H1 (cell line): ENCODE results near the gene CDKN2B. TPM values are rescaled to one million over a fixed set of nuclear protein-coding genes. Genes with fewer than 3 reads are reported as not detected.
A peak's percentile ranks its signal among the peaks of the same experiment; 100 is the strongest.

Experiments
- CTCF ChIA-PET: fragments of 300-600 bp; sonication (Branson Sonifier 250); formaldehyde crosslinking; loops from one replicate; lab custom pipeline; 2021; ENCODE audit not compliant: partially characterized antibody; lab: Charles Lee
- POLR2A ChIA-PET: fragments of 300-600 bp; sonication (Branson Sonifier 250); formaldehyde crosslinking; loops from one replicate; lab custom pipeline; 2021; ENCODE audit warnings: inconsistent platforms; ENCODE audit not compliant: partially characterized antibody; lab: Charles Lee
- DNase-seq, 2 experiments: peaks; one replicate each; pipeline versions ENCODE4 v3.0.0 to v3.0.0-alpha.2; 2010 to 2022; ENCODE audit warnings: low spot score in 2 of 2, low read depth in 1 of 2, mixed read lengths in 1 of 2
- FAIRE-seq: peaks from 2 replicates; lab custom pipeline; 2011; peaks lifted over from hg19 to GRCh38; lab: Jason Lieb, UNC
- H2AFZ ChIP-seq: 2 replicates; pipeline ENCODE4 v1.8.1; 2012; ENCODE audit warnings: low read length, inconsistent platforms
- H2AK5ac ChIP-seq: 2 replicates; pipeline ENCODE4 v1.6.1; 2013; ENCODE audit warnings: low read depth, low read length
- H2BK120ac ChIP-seq: replicated peaks from 2 replicates; pipeline ENCODE3; 2013; ENCODE audit warnings: low read depth, low read length, inconsistent platforms
- H2BK12ac ChIP-seq: 2 replicates; pipeline ENCODE4 v1.6.1; 2013; ENCODE audit warnings: low read depth, low read length
- H2BK15ac ChIP-seq: 2 replicates; pipeline ENCODE4 v1.6.1; 2013; ENCODE audit warnings: low read length
- H2BK20ac ChIP-seq: 2 replicates; pipeline ENCODE4 v1.6.1; 2013; ENCODE audit warnings: low read length
- H2BK5ac ChIP-seq: 2 replicates; pipeline ENCODE4 v1.6.1; 2013; ENCODE audit warnings: low read depth, low read length
- H3K14ac ChIP-seq: 2 replicates; pipeline ENCODE4 v1.6.1; 2013; ENCODE audit warnings: inconsistent platforms; ENCODE audit not compliant: insufficient read length
- H3K18ac ChIP-seq: 2 replicates; pipeline ENCODE4 v1.6.1; 2013; ENCODE audit warnings: low read length; ENCODE audit errors: extremely low read depth
- H3K23ac ChIP-seq: 2 replicates; pipeline ENCODE4 v1.6.1; 2013; ENCODE audit warnings: inconsistent platforms; ENCODE audit not compliant: insufficient read length
- H3K23me2 ChIP-seq: 2 replicates; pipeline ENCODE4 v1.6.1; 2013; ENCODE audit warnings: low read depth, low read length
- H3K27ac ChIP-seq: 2 replicates; pipeline ENCODE4 v1.6.1; 2011; ENCODE audit warnings: low read depth, low read length, inconsistent platforms
- H3K27me3 ChIP-seq, 4 experiments: replicated peaks in 1 of 4; 1 replicate in 1 of 4; 2 replicates in 3 of 4; pipeline versions ENCODE4 v1.6.1 to v1.8.1; 2011 to 2013; ENCODE audit warnings: low read length in 3 of 4, mild to moderate bottlenecking in 3 of 4, inconsistent platforms in 2 of 4, mixed read lengths in 2 of 4, moderate library complexity in 1 of 4; ENCODE audit not compliant: control insufficient read depth in 3 of 4, insufficient read depth in 3 of 4; ENCODE audit errors: extremely low read depth in 1 of 4
- H3K36me3 ChIP-seq, 4 experiments: 2 replicates each; pipeline versions ENCODE4 v1.6.1 to v1.8.1; 2011 to 2013; ENCODE audit warnings: mild to moderate bottlenecking in 4 of 4, low read length in 3 of 4, moderate library complexity in 2 of 4, control low read depth in 1 of 4, inconsistent platforms in 1 of 4; ENCODE audit not compliant: insufficient read depth in 4 of 4, control insufficient read depth in 2 of 4
- H3K4ac ChIP-seq: replicated peaks from 2 replicates; pipeline ENCODE3; 2013; ENCODE audit warnings: low read length, low read depth, mixed read lengths, inconsistent platforms; ENCODE audit not compliant: insufficient read length
- H3K4me1 ChIP-seq, 4 experiments: replicated peaks in 1 of 4; 1 replicate in 1 of 4; 2 replicates in 3 of 4; pipeline versions ENCODE4 v1.6.1 to v1.8.1; 2011 to 2013; ENCODE audit warnings: low read length in 3 of 4, inconsistent platforms in 2 of 4, mixed read lengths in 1 of 4; ENCODE audit not compliant: insufficient read depth in 4 of 4, control insufficient read depth in 3 of 4
- H3K4me2 ChIP-seq, 2 experiments: 2 replicates each; pipeline versions ENCODE4 v1.6.1 to v1.8.1; 2011 to 2013; ENCODE audit warnings: low read depth in 2 of 2, low read length in 2 of 2, control low read depth in 1 of 2, inconsistent platforms in 1 of 2, mild to moderate bottlenecking in 1 of 2; ENCODE audit not compliant: insufficient read depth in 1 of 2
- H3K4me3 ChIP-seq, 4 experiments: fragments of 200-600, 300-600 bp in 1 of 4; sonication (generic), shearing (Covaris generic), sonication (Bioruptor Twin) in 1 of 4; 2 replicates each; pipeline versions ENCODE4 v1.5.1 to v1.8.1; 2011 to 2016; ENCODE audit warnings: low read length in 4 of 4, low read depth in 3 of 4, control low read depth in 2 of 4, inconsistent platforms in 2 of 4, mild to moderate bottlenecking in 2 of 4, mixed read lengths in 1 of 4, moderate library complexity in 1 of 4; ENCODE audit not compliant: insufficient read depth in 2 of 4; ENCODE audit errors: extremely low read depth in 1 of 4
- H3K56ac ChIP-seq: replicated peaks from 2 replicates; pipeline ENCODE3; 2013; ENCODE audit warnings: low read depth, mild to moderate bottlenecking, mixed read lengths, low read length, inconsistent platforms; ENCODE audit not compliant: insufficient read length
- H3K79me1 ChIP-seq: 2 replicates; pipeline ENCODE4 v1.6.1; 2013; ENCODE audit warnings: low read depth, low read length, control low read depth
- H3K79me2 ChIP-seq, 2 experiments: 2 replicates each; pipeline versions ENCODE4 v1.6.1 to v1.8.1; 2012 to 2013; ENCODE audit warnings: low read length in 2 of 2, mild to moderate bottlenecking in 2 of 2, inconsistent platforms in 1 of 2; ENCODE audit not compliant: insufficient read depth in 2 of 2, control insufficient read depth in 1 of 2
- H3K9ac ChIP-seq, 4 experiments: replicated peaks in 1 of 4; 1 replicate in 1 of 4; 2 replicates in 3 of 4; pipeline versions ENCODE4 v1.6.1 to v1.8.1; 2011 to 2013; ENCODE audit warnings: low read depth in 3 of 4, low read length in 3 of 4, control low read depth in 2 of 4, mild to moderate bottlenecking in 2 of 4, moderate library complexity in 2 of 4, inconsistent platforms in 1 of 4; ENCODE audit errors: extremely low read depth in 1 of 4
- H3K9me3 ChIP-seq, 2 experiments: 2 replicates each; pipeline versions ENCODE4 v1.6.1 to v1.8.1; 2012 to 2013; ENCODE audit warnings: mild to moderate bottlenecking in 2 of 2, moderate library complexity in 2 of 2, control low read depth in 1 of 2, inconsistent platforms in 1 of 2, low read depth in 1 of 2, low read length in 1 of 2, mixed read lengths in 1 of 2; ENCODE audit not compliant: insufficient read depth in 2 of 2
- H4K20me1 ChIP-seq, 2 experiments: replicated peaks in 1 of 2; 2 replicates each; pipeline versions ENCODE3 to v1.8.1; 2011 to 2013; ENCODE audit warnings: inconsistent platforms in 2 of 2, low read length in 2 of 2, mild to moderate bottlenecking in 1 of 2; ENCODE audit not compliant: insufficient read depth in 2 of 2, control insufficient read depth in 1 of 2
- H4K5ac ChIP-seq: 2 replicates; pipeline ENCODE4 v1.6.1; 2013; ENCODE audit warnings: low read length, low read depth, mixed read lengths, inconsistent platforms; ENCODE audit not compliant: insufficient read length
- H4K8ac ChIP-seq: 2 replicates; pipeline ENCODE4 v1.8.0; 2013; ENCODE audit warnings: mild to moderate bottlenecking, moderate library complexity, low read length, inconsistent platforms; ENCODE audit not compliant: insufficient read depth; ENCODE audit errors: extremely low read depth
- H4K91ac ChIP-seq: replicated peaks from 2 replicates; pipeline ENCODE3; 2013; ENCODE audit warnings: low read length, mixed read lengths, inconsistent platforms; ENCODE audit not compliant: insufficient read length
- BRCA1 ChIP-seq: IDR thresholded peaks from 2 replicates; pipeline ENCODE4 v1.6.1; 2012; ENCODE audit warnings: low read depth, low read length, improper control_type of control experiment
- HDAC2 ChIP-seq, 2 experiments: fragments of 300-600 bp in 1 of 2; sonication (generic) in 1 of 2; IDR thresholded peaks; 2 replicates each; pipeline ENCODE4 v1.6.1; 2011 to 2012; ENCODE audit warnings: low read depth in 2 of 2, low read length in 2 of 2, mild to moderate bottlenecking in 2 of 2, moderate library complexity in 2 of 2, borderline replicate concordance in 1 of 2, inconsistent platforms in 1 of 2
- POU5F1 ChIP-seq: IDR thresholded peaks from 2 replicates; pipeline ENCODE4 v1.6.1; 2011; ENCODE audit warnings: low read depth, mild to moderate bottlenecking, low read length, moderate library complexity
- RAD21 ChIP-seq, 2 experiments: IDR thresholded peaks in 1 of 2; conservative IDR thresholded peaks in 1 of 2; 2 replicates each; pipeline ENCODE4 v1.6.1; 2011; ENCODE audit warnings: low read depth in 2 of 2, low read length in 2 of 2, improper control_type of control experiment in 1 of 2, inconsistent platforms in 1 of 2, mild to moderate bottlenecking in 1 of 2, moderate library complexity in 1 of 2
- SIN3A ChIP-seq, 2 experiments: IDR thresholded peaks in 1 of 2; conservative IDR thresholded peaks in 1 of 2; 2 replicates each; pipeline ENCODE4 v1.6.1; 2011 to 2012; ENCODE audit warnings: low read length in 2 of 2, improper control_type of control experiment in 1 of 2, low read depth in 1 of 2, mild to moderate bottlenecking in 1 of 2
- TEAD4 ChIP-seq: IDR thresholded peaks from 2 replicates; pipeline ENCODE4 v1.6.1; 2012; ENCODE audit warnings: low read depth, low read length, inconsistent platforms, mixed read lengths
- WGBS, 2 experiments: shearing (Covaris generic) in 1 of 2; methylation state at CpG; one replicate each; pipeline versions ENCODE4 v1.1.6 to v1.1.7; 2013 to 2015; ENCODE audit warnings: low lambda C conversion rate in 2 of 2, mixed read lengths in 2 of 2, inconsistent platforms in 1 of 2, low coverage in 1 of 2, missing lambda C conversion rate in 1 of 2; ENCODE audit not compliant: insufficient replicate concordance in 2 of 2, insufficient coverage in 1 of 2, insufficient read length in 1 of 2; ENCODE audit errors: extremely low coverage in 1 of 2, missing lambda C conversion rate in 1 of 2; 5-methylcytosine and 5-hydroxymethylcytosine counted together
- polyA plus RNA-seq, 7 experiments: library from polyadenylated mRNA; depleted of rRNA in 3 of 7; stranded (reverse) in 5 of 7; unstranded in 2 of 7; fragments of >200 nt in 5 of 7; fragments of 200-250 nt in 2 of 7; gene quantifications; 1 replicate in 5 of 7; 2 replicates in 1 of 7; 4 replicates in 1 of 7; pipeline versions ENCODE4 v1.2.1 to v1.2.3, GENCODE V29; 2011 to 2013; ENCODE audit warnings: missing spikeins in 2 of 7, mixed read lengths in 2 of 7
- total RNA-seq: library from RNA; stranded (reverse); fragmentation: NEBNext Ultra II Directional; extraction: Animal tissue kit (Norgen Biotek cat#: 25700); gene quantifications from 2 replicates; pipeline ENCODE4 v1.2.1, GENCODE V29; 2021

Gene CDKN2B
- total and polyA plus RNA-seq, 2 of the 8 experiments (the other 6 are each of a cell fraction or from before 2014, with no cell fraction given): 0.20 to 0.88 TPM

DNA sequence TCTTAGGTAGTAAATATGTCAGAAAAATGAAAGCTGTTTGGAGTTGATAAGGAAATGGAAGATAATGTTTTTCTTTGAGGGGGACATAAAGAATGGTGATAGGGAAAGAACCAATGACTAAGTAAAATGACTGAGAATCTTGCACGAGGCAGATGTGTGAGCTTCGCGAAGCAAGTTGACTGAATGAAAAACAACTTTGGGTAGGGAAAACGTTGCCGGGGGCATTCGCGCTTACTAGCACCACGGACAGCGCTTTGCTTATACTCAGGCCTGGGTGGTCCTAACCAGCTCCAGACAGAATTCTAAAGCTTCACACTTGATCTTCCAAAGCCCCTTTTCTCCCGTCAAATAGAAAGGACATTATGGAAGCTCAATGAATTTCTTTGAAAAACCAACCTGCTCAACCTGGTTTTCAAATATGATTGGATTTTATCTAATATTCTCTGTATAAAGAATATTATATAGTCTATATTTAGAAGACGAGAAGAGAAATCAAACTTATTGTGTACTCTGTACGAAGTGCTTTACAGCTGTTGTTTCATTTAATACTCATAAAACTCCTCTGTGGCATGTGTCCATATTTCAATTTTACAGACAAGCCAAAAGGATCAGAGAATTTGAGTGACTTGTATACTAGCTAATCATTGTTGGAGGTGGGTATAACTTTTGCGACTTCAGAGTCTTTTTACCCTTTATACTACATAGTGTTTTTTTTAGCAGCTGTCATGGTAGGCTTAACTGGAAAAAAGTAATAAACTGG, 1.9 kb upstream of the CDKN2B start:
- Histone ChIP-seq H3K14ac (no peak overlapping the region), H3K4me1 (peaks cover 2 to 3% (median 3%) of the 10 kb centered on the region in 4 experiments; a peak in 5 of 7 replicates), H2AK5ac (no peak overlapping the region), H2BK15ac (no peak overlapping the region), H2BK12ac (no peak overlapping the region), H3K9me3 (no peaks in the 10 kb centered on the region), H3K27ac (no peak overlapping the region), H4K5ac (no peak overlapping the region), H3K9ac (no peak overlapping the region), H4K8ac (no peak overlapping the region), H3K23me2 (peaks cover 8% of the 10 kb centered on the region; the same call in 1 of the 2 replicates), H3K18ac (no peak overlapping the region), H2BK5ac (no peak overlapping the region), H2BK20ac (no peak overlapping the region), H3K4me2 (no peak overlapping the region), H3K36me3 (no peaks in the 10 kb centered on the region; a peak in 1 of 8 replicates), H3K56ac (no peak overlapping the region), H3K4ac (no peak overlapping the region)
- DNase-seq: peak in 1 of 2 experiments; percentile 78
- POLR2A ChIA-PET: interaction anchor here (0.6 kb wide), 1 partner anchor 15 kb away, joined by 3 read pairs; no protein-coding TSS in a partner anchor
- no peak for TF ChIP-seq HDAC2 (IDR thresholded peaks at IDR 0.05; ENCODE audit: borderline replicate concordance in 1 of 2, low read depth in 2 of 2, low read length in 2 of 2)
- TF ChIP-seq POU5F1: no peak
- peak; percentile 87 to 92 for TF ChIP-seq SIN3A (conservative IDR thresholded peaks at IDR 0.05 in 1 of 2, IDR thresholded peaks at IDR 0.05 in 1 of 2; ENCODE audit: low read depth in 1 of 2, low read length in 2 of 2)
- no peak for TF ChIP-seq BRCA1
- TF ChIP-seq RAD21 (IDR thresholded peaks at IDR 0.05 in 1 of 2, conservative IDR thresholded peaks at IDR 0.05 in 1 of 2; ENCODE audit: low read depth in 2 of 2, low read length in 2 of 2): peak; percentile 11; a peak in 1 of 4 replicates
- no peak for TF ChIP-seq TEAD4
- TF ChIP-seq, all 59 proteins: peak for 2
- H3K79me2 ChIP-seq: no peaks in the 10 kb centered on the region
- no peak overlapping the region for H2AFZ ChIP-seq
- peak; percentile 92 for FAIRE-seq
- 38% methylated on average over 13 of the region's 13 CpGs; no CpG with 5 or more reads in 1 of the 2 experiments for whole genome bisulfite sequencing, 2 experiments
- H3K27me3 ChIP-seq: peaks cover 8 to 42% (median 26%) of the 10 kb centered on the region in 4 experiments
- H4K91ac ChIP-seq: no peak overlapping the region
- H2BK120ac ChIP-seq: no peak overlapping the region
- H3K4me3 ChIP-seq: no peak overlapping the region
- no peak overlapping the region for H3K23ac ChIP-seq
- H4K20me1 ChIP-seq: peaks cover 0 to 5% of the 10 kb centered on the region in 2 experiments
- no peaks in the 10 kb centered on the region for H3K79me1 ChIP-seq
- CTCF ChIA-PET: interaction anchor here (0.7 to 2.4 kb wide), 18 partner anchors 11 to 235 kb away, joined by 3 to 14 read pairs (median 3); partner anchors contain the start of genes CDKN2A and CDKN2B-AS1
